Measurements from ENCODE around the gene PZP.

The PZP gene

DNA sequence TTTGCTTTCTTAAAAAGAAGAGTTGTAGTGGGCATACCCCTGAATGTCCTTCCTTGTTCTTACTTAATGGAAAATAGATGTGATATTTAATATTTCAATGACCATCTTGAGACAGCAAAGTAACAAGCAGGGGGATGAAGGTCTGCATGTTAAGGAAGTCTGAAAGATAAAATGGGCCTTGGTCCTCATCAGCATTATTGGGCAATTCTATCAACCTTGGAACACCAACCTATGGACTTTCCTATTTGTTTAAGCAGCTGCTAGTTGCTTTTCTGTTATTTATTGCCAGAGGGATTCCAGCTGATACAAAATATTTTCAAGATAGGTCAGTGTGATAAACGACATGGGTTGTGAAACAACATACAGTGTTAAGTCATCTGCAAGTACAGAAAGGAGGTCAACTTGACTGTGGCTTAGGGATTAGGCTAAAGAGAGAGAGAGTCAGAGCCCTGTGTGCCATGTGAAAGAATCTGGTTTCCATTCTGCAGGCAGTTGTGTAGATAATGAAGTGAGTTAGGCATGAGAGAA lies 76.1 kb downstream of the PZP start:
- DNase-seq (ENCODE audit: low read depth), result no peak
- H3K4me3 ChIP-seq (ENCODE audit: low read depth, low read length), result no peak overlapping the region
- in situ Hi-C loops (cut with HindIII; ENCODE audit: low sequenced_read_pairs), result no loop called here
- TF ChIP-seq, protein P1, sequence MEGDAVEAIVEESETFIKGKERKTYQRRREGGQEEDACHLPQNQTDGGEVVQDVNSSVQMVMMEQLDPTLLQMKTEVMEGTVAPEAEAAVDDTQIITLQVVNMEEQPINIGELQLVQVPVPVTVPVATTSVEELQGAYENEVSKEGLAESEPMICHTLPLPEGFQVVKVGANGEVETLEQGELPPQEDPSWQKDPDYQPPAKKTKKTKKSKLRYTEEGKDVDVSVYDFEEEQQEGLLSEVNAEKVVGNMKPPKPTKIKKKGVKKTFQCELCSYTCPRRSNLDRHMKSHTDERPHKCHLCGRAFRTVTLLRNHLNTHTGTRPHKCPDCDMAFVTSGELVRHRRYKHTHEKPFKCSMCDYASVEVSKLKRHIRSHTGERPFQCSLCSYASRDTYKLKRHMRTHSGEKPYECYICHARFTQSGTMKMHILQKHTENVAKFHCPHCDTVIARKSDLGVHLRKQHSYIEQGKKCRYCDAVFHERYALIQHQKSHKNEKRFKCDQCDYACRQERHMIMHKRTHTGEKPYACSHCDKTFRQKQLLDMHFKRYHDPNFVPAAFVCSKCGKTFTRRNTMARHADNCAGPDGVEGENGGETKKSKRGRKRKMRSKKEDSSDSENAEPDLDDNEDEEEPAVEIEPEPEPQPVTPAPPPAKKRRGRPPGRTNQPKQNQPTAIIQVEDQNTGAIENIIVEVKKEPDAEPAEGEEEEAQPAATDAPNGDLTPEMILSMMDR (IDR thresholded peaks at IDR 0.05; ENCODE audit: low read depth, low read length, missing control alignments), result no peak

DNA sequence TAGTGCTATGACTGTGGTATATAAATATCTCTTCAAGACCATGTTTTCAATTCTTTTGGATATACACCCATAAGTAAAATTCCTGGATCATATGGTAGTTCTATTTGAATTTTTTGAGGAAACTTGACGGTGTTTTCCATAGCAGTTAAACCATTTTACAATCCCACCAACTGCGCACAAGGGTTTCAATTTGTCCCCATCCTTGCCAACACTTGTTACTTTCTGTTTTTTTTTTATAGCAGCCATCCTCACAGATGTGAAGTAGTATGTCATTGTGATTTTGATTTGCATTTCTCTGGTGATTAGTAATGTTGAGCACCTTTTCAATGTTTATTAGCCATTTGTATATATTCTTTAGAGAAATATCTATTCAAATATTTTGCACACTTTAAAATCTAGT lies 78.0 kb downstream of the PZP start:
- H3K4me3 ChIP-seq (ENCODE audit: low read depth, low read length), result no peak overlapping the region
- DNase-seq (ENCODE audit: low read depth), result no peak
- in situ Hi-C loops (cut with HindIII; ENCODE audit: low sequenced_read_pairs), result no loop called here
- TF ChIP-seq, protein P1 (IDR thresholded peaks at IDR 0.05; ENCODE audit: low read depth, low read length, missing control alignments), result no peak

DNA sequence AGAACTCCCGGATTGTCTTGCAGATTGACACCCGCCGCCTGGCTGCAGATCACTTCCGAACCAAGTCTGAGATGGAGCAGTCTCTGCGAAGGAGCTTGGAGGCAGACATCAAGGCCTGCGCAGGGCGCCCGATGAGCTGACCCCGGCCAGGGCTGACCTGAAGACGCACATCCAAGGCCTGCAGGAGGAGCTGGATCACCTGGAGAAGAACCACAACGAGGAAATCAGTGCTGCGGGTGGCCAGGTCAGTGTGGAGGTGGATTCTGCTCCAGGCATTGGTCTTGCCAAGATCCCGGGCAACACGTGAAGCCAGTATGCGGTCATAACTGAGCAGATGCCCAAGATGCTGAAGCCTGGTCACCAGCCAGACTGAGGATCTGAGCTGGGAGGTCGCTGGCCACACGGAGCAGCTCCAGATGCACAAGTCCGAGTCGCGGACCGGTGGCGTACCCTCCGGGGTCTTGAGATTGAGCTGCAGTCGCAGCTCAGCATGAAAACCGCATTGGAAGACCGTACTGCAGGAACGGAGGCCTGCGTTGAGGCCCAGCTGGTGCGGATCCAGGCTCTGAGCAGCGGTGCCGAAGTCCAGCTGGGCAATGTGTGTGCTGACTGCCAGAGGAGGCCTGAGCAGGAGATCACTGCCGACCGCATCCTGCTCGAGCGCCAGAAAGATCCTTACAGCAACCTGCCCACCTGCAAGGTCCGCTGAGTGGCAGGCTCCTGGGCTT lies 80.1 kb downstream of the PZP start:
- H3K4me3 ChIP-seq (ENCODE audit: low read depth, low read length), result no peak overlapping the region
- TF ChIP-seq, protein P1 (IDR thresholded peaks at IDR 0.05; ENCODE audit: low read depth, low read length, missing control alignments), result no peak
- in situ Hi-C loops (cut with HindIII; ENCODE audit: low sequenced_read_pairs), result no loop called here
- no peak for DNase-seq (ENCODE audit: low read depth)

- no peak for DNase-seq (ENCODE audit: low read depth)
- in situ Hi-C loops (cut with HindIII; ENCODE audit: low sequenced_read_pairs), result no loop called here
- no peak overlapping the region for H3K4me3 ChIP-seq (ENCODE audit: low read depth, low read length)
- TF ChIP-seq, protein P1 (IDR thresholded peaks at IDR 0.05; ENCODE audit: low read depth, low read length, missing control alignments), result no peak
These were observed 80.7 kb downstream of the PZP start for GRCh38 chr12:9127484-9127883.

DNA sequence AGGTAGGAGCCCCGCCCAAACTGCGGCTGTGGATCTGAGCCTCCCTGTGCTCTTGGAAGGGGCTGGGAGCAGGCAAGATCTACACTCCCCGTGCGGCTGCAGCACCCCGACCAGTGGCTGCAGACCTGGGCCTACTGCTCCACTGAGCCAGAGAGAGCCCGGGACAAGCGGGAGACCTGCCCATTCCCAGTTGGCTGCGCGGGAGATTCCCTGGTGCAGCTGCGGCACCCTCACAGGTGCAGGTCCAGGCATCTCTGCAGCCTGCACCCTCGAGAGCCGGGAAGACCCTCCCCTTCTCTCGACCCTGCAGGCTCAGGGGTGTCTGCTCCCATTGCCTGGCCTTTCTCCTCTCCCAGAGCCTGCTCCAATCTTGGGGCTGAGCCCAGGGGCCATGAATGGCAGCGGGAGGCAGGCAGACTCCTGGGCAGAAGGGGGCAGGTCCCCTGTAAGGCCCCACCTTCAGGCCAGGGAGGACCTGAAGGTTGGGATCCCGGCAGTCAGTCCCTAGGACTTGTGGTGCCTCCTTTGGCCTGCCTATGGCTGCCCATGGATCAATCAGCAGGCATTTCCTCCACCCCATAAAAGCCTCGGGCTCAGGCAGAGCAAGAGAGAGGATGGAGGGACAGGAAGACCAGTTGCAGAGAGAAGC lies 83.7 kb downstream of the PZP start:
- no peak overlapping the region for H3K4me3 ChIP-seq (ENCODE audit: low read depth, low read length)
- no peak for DNase-seq (ENCODE audit: low read depth)
- TF ChIP-seq, protein P1 (IDR thresholded peaks at IDR 0.05; ENCODE audit: low read depth, low read length, missing control alignments), result no peak
- in situ Hi-C loops (cut with HindIII; ENCODE audit: low sequenced_read_pairs), result no loop called here

DNA sequence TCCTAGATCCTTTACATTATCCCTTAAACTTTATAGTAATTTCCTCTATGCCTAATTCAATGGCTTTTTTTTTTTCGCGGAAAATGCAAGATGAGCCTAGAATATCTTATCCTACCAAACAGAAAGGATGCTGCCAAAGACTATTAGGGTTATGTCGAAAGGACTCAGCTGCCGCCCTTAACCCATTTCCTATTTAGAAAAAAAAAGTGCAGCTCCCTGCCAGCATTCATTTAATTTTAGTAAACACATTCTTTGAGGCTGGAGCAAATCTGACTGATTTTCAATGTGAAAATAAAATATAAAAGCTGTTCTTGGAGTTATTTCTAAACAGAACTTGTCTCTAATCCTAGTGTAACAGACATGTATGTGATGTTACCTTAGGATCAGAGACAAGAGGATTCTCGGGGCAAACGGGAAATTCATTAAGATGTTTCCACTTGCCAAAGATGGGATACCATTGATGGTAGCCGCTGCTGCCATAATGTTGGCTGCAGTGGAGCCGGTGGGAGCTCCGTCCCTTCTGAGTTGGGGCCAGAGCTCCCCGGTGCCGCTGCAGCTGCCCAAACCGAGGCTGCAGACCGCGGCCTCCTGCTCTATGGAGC lies 84.3 kb downstream of the PZP start:
- TF ChIP-seq, protein P1 (IDR thresholded peaks at IDR 0.05; ENCODE audit: low read depth, low read length, missing control alignments), result no peak
- no peak overlapping the region for H3K4me3 ChIP-seq (ENCODE audit: low read depth, low read length)
- no peak for DNase-seq (ENCODE audit: low read depth)
- in situ Hi-C loops (cut with HindIII; ENCODE audit: low sequenced_read_pairs), result no loop called here
